A549 (cell line): ENCODE measurements around the gene CACNA1C. TPM values are rescaled to one million over a fixed set of nuclear protein-coding genes. Genes with fewer than 3 reads are reported as not detected.

Experiments
- ATAC-seq, 2 experiments: fragments of 200-7000 bp in 1 of 2; fragments of >200 bp in 1 of 2; cut with Nextera tagmentation in 1 of 2; cut with Tn5 transposase in 1 of 2; 3 replicates each; pipeline versions ENCODE4 v1.8.0 to v1.9.1; 2018 to 2020; ENCODE audit warnings: mild to moderate bottlenecking in 1 of 2, moderate library complexity in 1 of 2
- CTCF ChIA-PET: fragments of 300-600 bp; sonication (Branson Sonifier 250); formaldehyde crosslinking; extraction: SDS; loops from one replicate; lab custom pipeline; 2021; ENCODE audit warnings: antibody characterized with exemption, inconsistent platforms; lab: Yijun Ruan, JAX
- POLR2A ChIA-PET: fragments of 350-600 bp; formaldehyde crosslinking; extraction: SDS; loops from one replicate; lab custom pipeline; 2021; ENCODE audit warnings: antibody characterized with exemption, inconsistent platforms; lab: Yijun Ruan, JAX
- DNase-seq, 2 experiments: peaks; one replicate each; pipeline versions ENCODE4 v3.0.0 to v3.0.0-alpha.2; 2011 to 2016; ENCODE audit warnings: low read depth in 1 of 2, low spot score in 1 of 2
- FAIRE-seq: peaks from 2 replicates; lab custom pipeline; 2011; peaks lifted over from hg19 to GRCh38; lab: Jason Lieb, UNC
- H3K27ac ChIP-seq, 2 experiments: fragments of >200 bp; sonication (Bioruptor Twin); formaldehyde crosslinking; 3 replicates each; pipeline ENCODE4 v1.5.1; 2016 to 2017
- H3K4me1 ChIP-seq: fragments of >200 bp; sonication (Bioruptor Twin); formaldehyde crosslinking; 3 replicates; pipeline ENCODE4 v1.6.1; 2016
- H3K4me2 ChIP-seq: fragments of >200 bp; sonication (Bioruptor Twin); formaldehyde crosslinking; 3 replicates; pipeline ENCODE4 v1.6.1; 2016
- H3K4me3 ChIP-seq: fragments of >200 bp; sonication (Bioruptor Twin); formaldehyde crosslinking; 3 replicates; pipeline ENCODE4 v1.5.1; 2016
- H3K9me3 ChIP-seq: fragments of >200 bp; sonication (Bioruptor Twin); formaldehyde crosslinking; 3 replicates; pipeline ENCODE4 v1.6.1; 2016
- BCL3 ChIP-seq: fragments of >200 bp; sonication (Bioruptor Twin); formaldehyde crosslinking; IDR thresholded peaks from 3 replicates; pipeline ENCODE4 v1.6.1; 2016
- BHLHE40 ChIP-seq: IDR thresholded peaks from 2 replicates; pipeline ENCODE4 v1.6.1; 2012; ENCODE audit warnings: low read depth, low read length, inconsistent platforms
- CBX2 ChIP-seq: fragments of 200-600 bp; sonication (generic); IDR thresholded peaks from 2 replicates; pipeline ENCODE4 v1.6.1; 2016; ENCODE audit warnings: low read depth, mild to moderate bottlenecking, borderline replicate concordance
- CTCF ChIP-seq: fragments of >200 bp; sonication (Bioruptor Twin); formaldehyde crosslinking; IDR thresholded peaks from 3 replicates; pipeline ENCODE4 v1.5.1; 2016
- EHMT2 ChIP-seq: fragments of 200-600 bp; sonication (generic); IDR thresholded peaks from 2 replicates; pipeline ENCODE4 v1.6.1; 2016; ENCODE audit warnings: antibody characterized with exemption, low read depth, mild to moderate bottlenecking, moderate library complexity
- HDAC2 ChIP-seq: fragments of 200-600 bp; sonication (generic); IDR thresholded peaks from 2 replicates; pipeline ENCODE4 v1.6.1; 2016
- KDM1A ChIP-seq: fragments of 200-600 bp; sonication (generic); IDR thresholded peaks from 2 replicates; pipeline ENCODE4 v1.6.1; 2016; ENCODE audit warnings: low read depth, mild to moderate bottlenecking
- MAFK ChIP-seq: fragments of 450-650 bp; IDR thresholded peaks from 2 replicates; pipeline ENCODE4 v1.6.1; 2014; ENCODE audit not compliant: partially characterized antibody
- MAX ChIP-seq: IDR thresholded peaks from 2 replicates; pipeline ENCODE4 v1.6.1; 2012
- POLR2AphosphoS2 ChIP-seq: conservative IDR thresholded peaks from 2 replicates; pipeline ENCODE4 v1.6.1; 2012; ENCODE audit warnings: low read length, improper control_type of control experiment, inconsistent platforms
- REST ChIP-seq: fragments of 200-600 bp; sonication (generic); IDR thresholded peaks from 2 replicates; pipeline ENCODE4 v1.6.1; 2016; ENCODE audit warnings: antibody characterized with exemption, mild to moderate bottlenecking, moderate library complexity
- TP53 ChIP-seq: fragments of 250-450 bp; sonication (Bioruptor Pico); IDR thresholded peaks from 2 replicates; pipeline ENCODE4 v1.5.0; 2021; ENCODE audit warnings: mild to moderate bottlenecking, moderate library complexity
- ZSCAN20 ChIP-seq: fragments of 250-450 bp; sonication (Bioruptor Pico); IDR thresholded peaks from 2 replicates; pipeline ENCODE4 v1.8.0; 2022; ENCODE audit warnings: mild to moderate bottlenecking, moderate library complexity
- WGBS: methylation state at CpG from one replicate; pipeline ENCODE4 v1.1.6; 2017; ENCODE audit errors: missing lambda C conversion rate; 5-methylcytosine and 5-hydroxymethylcytosine counted together
- polyA plus RNA-seq, 4 experiments: library from polyadenylated mRNA; depleted of rRNA in 3 of 4; stranded (reverse); fragments of >200 nt; fragmentation: RNase III in 1 of 4; extraction: RNeasy Plus Mini Kit Qiagen cat#74134 plus additional on column Dnase treatment in 1 of 4; gene quantifications; 2 replicates in 3 of 4; 3 replicates in 1 of 4; pipeline ENCODE4 v1.2.3, GENCODE V29; 2011 to 2017
- TF ChIP-seq, protein P1 (sequence below): IDR thresholded peaks from 2 replicates; pipeline ENCODE4 v1.6.1; 2012; ENCODE audit warnings: low read depth, borderline replicate concordance
- TF ChIP-seq, protein P2 (sequence below): fragments of >200 bp; sonication (Bioruptor Twin); formaldehyde crosslinking; IDR thresholded peaks from 2 replicates; pipeline ENCODE4 v1.6.1; 2016

CACNA1C gene
- polyA plus RNA-seq, 2 of the 4 experiments (the other 2 are of a cell fraction): not detected

DNA sequence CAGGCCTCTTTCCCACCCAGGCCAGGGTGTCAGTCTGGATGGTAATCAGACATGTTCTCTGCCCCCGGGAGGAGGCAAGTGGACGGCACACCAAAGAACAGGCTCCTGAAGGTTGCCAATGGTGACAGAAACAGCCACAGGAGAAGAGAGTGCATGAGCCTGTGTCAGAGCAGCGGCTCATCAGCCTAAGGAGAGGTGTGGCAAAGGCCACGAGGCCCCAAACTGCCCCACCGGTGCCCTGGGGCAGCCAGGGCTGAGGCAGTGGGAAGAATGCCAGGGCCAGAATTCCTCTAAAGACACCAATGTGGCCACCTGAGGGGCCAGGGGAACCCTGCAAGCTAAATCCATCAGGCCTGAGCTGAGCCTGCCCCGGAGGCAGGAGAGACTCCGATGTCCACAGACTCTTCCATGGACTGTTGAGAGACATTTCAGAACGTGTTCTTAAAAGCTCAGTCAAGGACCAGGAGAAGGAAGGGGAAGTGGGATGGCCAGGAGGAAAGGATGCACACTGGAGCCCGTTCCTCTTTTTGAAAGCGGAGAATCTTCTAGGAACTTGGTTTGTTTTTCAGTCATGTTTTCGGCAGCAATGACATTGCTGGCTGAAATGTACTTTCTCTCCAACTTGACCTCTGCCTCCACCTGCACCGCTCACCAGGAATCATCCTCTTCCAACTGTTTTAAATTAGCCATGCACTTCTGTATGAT, 565.7 kb downstream of the CACNA1C start:
- H3K4me3 ChIP-seq: no peak overlapping the region
- no peak overlapping the region for H3K4me2 ChIP-seq
- POLR2A ChIA-PET: no interaction called here
- no peak for FAIRE-seq
- no peaks in the 10 kb centered on the region for H3K9me3 ChIP-seq
- DNase-seq: no peak
- TF ChIP-seq TP53 (CRISPR knock-in tag) (no peak), EHMT2 (no peak), POLR2AphosphoS2 (no peak), BHLHE40 (no peak), CBX2 (no peak), MAX (no peak), MAFK (no peak), ZSCAN20 (CRISPR knock-in tag) (no peak), KDM1A (no peak), CTCF (no peak), REST (no peak)
- TF ChIP-seq, protein P1, sequence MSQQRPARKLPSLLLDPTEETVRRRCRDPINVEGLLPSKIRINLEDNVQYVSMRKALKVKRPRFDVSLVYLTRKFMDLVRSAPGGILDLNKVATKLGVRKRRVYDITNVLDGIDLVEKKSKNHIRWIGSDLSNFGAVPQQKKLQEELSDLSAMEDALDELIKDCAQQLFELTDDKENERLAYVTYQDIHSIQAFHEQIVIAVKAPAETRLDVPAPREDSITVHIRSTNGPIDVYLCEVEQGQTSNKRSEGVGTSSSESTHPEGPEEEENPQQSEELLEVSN: no peak
- TF ChIP-seq, protein P2, sequence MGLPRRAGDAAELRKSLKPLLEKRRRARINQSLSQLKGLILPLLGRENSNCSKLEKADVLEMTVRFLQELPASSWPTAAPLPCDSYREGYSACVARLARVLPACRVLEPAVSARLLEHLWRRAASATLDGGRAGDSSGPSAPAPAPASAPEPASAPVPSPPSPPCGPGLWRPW: no peak
- TF ChIP-seq, all 56 proteins: peak for 0
- Histone ChIP-seq H3K4me1 (peaks cover 7% of the 10 kb centered on the region), H3K27ac (no peak overlapping the region)
- CTCF ChIA-PET: interaction anchor here (0.6 to 0.9 kb wide), 2 partner anchors 11 to 182 kb away, joined by 3 read pairs; no protein-coding TSS in a partner anchor
- ATAC-seq: no peak
- whole genome bisulfite sequencing: 49% methylated on average over 12 of the region's 12 CpGs

GRCh38 chr12:2619136-2619535, 566.3 kb downstream of the CACNA1C start:
- no peak for FAIRE-seq
- POLR2A ChIA-PET: no interaction called here
- TF ChIP-seq BCL3 (no peak), HDAC2 (no peak), CBX2 (no peak), KDM1A (no peak), MAFK (no peak)
- H3K4me1 ChIP-seq: peaks cover 2% of the 10 kb centered on the region; the same call in 1 of the 3 replicates
- ATAC-seq: no peak
- no peak overlapping the region for H3K4me2 ChIP-seq
- WGBS: 77% methylated on average over 5 of the region's 5 CpGs
- no peak overlapping the region for H3K27ac ChIP-seq
- DNase-seq: no peak
- no peaks in the 10 kb centered on the region for H3K9me3 ChIP-seq
- CTCF ChIA-PET: interaction anchor here (0.5 to 1.8 kb wide), 3 partner anchors 10 to 219 kb away, joined by 3 to 5 read pairs (median 3); no protein-coding TSS in a partner anchor
- H3K4me3 ChIP-seq: no peak overlapping the region
